ENCODE data around the gene FXN.

FXN gene

DNA sequence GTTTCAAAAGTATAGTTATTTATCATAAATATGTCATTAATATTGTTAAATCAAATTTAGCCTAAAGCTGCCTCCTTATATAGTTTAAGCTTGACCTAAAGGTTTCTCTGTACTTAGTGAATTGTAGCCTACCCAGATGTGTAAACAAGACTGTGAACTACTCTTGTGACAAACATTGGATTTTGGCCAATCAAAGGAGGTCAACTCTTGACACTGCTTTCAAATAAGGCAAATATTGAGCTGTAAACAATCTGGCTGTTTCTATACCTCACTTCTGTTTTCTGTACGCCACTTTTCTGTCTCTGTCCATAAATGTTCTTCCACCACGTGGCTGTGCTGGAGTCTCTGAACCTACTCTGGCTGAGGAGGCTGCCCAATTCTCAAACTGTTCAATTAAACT is 51.2 kb downstream of the FXN start:
- Histone ChIP-seq H3K4me3 (IDR thresholded peaks at IDR 0.05; ENCODE audit: insufficient read depth, low read depth, low read length) (no peak overlapping the region), H4K20me1 (ENCODE audit: insufficient read depth) (no peaks in the 10 kb centered on the region), H3K27ac (no peak overlapping the region), H3K4me2 (no peak overlapping the region), H3K79me2 (ENCODE audit: insufficient read depth, low read depth) (no peaks in the 10 kb centered on the region), H3K9ac (no peak overlapping the region), H3K4me1 (ENCODE audit: low read depth, poor library complexity, severe bottlenecking) (no peaks in the 10 kb centered on the region), H3K27me3 (ENCODE audit: insufficient read depth, low read depth) (no peaks in the 10 kb centered on the region), H3K36me3 (ENCODE audit: insufficient read depth) (no peaks in the 10 kb centered on the region), H2AFZ (ENCODE audit: low read depth) (no peak overlapping the region)
- TF ChIP-seq, protein P1, sequence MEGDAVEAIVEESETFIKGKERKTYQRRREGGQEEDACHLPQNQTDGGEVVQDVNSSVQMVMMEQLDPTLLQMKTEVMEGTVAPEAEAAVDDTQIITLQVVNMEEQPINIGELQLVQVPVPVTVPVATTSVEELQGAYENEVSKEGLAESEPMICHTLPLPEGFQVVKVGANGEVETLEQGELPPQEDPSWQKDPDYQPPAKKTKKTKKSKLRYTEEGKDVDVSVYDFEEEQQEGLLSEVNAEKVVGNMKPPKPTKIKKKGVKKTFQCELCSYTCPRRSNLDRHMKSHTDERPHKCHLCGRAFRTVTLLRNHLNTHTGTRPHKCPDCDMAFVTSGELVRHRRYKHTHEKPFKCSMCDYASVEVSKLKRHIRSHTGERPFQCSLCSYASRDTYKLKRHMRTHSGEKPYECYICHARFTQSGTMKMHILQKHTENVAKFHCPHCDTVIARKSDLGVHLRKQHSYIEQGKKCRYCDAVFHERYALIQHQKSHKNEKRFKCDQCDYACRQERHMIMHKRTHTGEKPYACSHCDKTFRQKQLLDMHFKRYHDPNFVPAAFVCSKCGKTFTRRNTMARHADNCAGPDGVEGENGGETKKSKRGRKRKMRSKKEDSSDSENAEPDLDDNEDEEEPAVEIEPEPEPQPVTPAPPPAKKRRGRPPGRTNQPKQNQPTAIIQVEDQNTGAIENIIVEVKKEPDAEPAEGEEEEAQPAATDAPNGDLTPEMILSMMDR (conservative IDR thresholded peaks at IDR 0.05; ENCODE audit: low read depth, low read length) = no peak

DNA sequence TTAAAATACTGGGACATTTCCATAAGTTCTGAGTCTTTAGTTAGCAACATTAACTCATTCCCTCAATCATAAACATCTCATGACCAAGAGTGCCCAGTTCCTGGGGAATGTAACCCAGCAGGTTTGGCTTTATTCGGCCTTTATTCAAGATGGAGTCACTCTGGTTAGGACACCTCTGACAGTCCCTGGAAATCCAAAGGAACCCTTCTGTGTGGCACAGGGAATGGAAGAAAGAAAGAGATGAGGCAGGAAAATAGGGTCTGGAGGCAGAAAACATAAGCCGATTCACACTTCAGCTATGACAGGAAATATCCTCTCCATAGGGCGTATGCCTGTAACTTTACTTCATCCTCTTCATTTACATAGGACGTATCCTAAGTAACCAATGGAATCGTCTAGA is 53.5 kb downstream of the FXN start:
- H4K20me1 ChIP-seq (ENCODE audit: insufficient read depth) = no peaks in the 10 kb centered on the region
- TF ChIP-seq, protein P1 (conservative IDR thresholded peaks at IDR 0.05; ENCODE audit: low read depth, low read length) = no peak
- no peaks in the 10 kb centered on the region for H3K36me3 ChIP-seq (ENCODE audit: insufficient read depth)
- H3K79me2 ChIP-seq (ENCODE audit: insufficient read depth, low read depth) = no peaks in the 10 kb centered on the region
- no peak overlapping the region for H3K27ac ChIP-seq
- no peaks in the 10 kb centered on the region for H3K27me3 ChIP-seq (ENCODE audit: insufficient read depth, low read depth)
- H3K4me1 ChIP-seq (ENCODE audit: low read depth, poor library complexity, severe bottlenecking) = no peaks in the 10 kb centered on the region
- no peak overlapping the region for H3K9ac ChIP-seq
- H3K4me2 ChIP-seq = no peak overlapping the region
- no peak overlapping the region for H2AFZ ChIP-seq (ENCODE audit: low read depth)
- no peak overlapping the region for H3K4me3 ChIP-seq (IDR thresholded peaks at IDR 0.05; ENCODE audit: insufficient read depth, low read depth, low read length)

DNA sequence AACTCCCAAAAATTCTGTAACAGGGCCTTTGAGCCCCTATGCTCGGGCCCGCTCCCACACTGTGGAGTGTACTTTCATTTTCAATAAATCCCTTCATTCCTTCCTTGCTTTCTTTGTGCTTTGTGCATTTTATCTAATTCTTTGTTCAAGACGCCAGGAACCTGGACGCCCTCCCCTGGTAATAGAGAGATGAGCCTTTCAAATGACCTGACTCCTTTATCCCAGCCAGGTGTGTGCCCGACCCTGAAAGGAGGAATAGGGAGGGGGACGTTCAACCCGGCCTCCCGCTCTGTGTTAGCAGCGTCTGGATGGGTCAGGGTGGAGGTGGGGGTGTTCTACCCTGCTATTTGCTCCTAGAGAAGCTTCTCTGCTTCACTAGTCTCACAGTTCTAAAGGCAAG is 53.9 kb downstream of the FXN start:
- Histone ChIP-seq H4K20me1 (ENCODE audit: insufficient read depth) (no peaks in the 10 kb centered on the region), H3K27me3 (ENCODE audit: insufficient read depth, low read depth) (no peaks in the 10 kb centered on the region), H3K9ac (no peak overlapping the region), H3K36me3 (ENCODE audit: insufficient read depth) (no peaks in the 10 kb centered on the region), H3K79me2 (ENCODE audit: insufficient read depth, low read depth) (no peaks in the 10 kb centered on the region), H2AFZ (ENCODE audit: low read depth) (no peak overlapping the region), H3K4me1 (ENCODE audit: low read depth, poor library complexity, severe bottlenecking) (no peaks in the 10 kb centered on the region), H3K4me2 (no peak overlapping the region), H3K27ac (no peak overlapping the region), H3K4me3 (IDR thresholded peaks at IDR 0.05; ENCODE audit: insufficient read depth, low read depth, low read length) (no peak overlapping the region)
- TF ChIP-seq, protein P1 (conservative IDR thresholded peaks at IDR 0.05; ENCODE audit: low read depth, low read length) = no peak

DNA sequence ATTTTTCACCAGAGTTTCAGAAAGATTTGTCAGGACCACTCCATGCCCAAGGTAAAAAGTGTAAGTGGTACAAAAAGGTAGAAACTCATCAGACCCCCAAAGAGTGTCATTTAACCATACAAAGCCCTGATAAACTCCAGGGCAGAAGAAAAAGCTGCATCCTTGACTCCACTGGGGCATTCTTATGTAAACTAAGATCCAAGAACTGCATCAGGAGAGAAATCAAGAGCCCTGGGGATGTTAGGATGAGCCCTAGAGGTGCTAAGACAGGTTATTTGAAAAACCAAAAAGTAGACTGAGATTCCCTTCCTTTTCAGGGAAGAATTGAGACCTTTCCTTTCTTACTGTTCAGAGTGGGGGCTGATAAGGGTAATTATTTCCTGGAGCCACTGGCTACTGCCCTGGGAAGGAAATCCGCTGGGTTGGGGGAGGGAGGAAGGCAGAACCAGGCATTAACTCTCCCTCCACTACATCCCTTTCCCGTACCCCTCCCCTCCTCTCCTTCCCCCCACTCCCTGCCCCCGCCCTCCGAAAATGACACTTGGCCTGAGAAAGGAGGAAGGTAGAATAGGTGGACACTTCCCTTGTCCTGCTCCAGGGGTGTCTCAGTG is 54.7 kb downstream of the FXN start:
- Histone ChIP-seq H3K27me3 (ENCODE audit: insufficient read depth, low read depth) (no peaks in the 10 kb centered on the region), H3K79me2 (ENCODE audit: insufficient read depth, low read depth) (no peaks in the 10 kb centered on the region), H4K20me1 (ENCODE audit: insufficient read depth) (no peaks in the 10 kb centered on the region), H2AFZ (ENCODE audit: low read depth) (no peak overlapping the region), H3K4me3 (IDR thresholded peaks at IDR 0.05; ENCODE audit: insufficient read depth, low read depth, low read length) (no peak overlapping the region), H3K9ac (no peak overlapping the region), H3K27ac (no peak overlapping the region), H3K4me2 (no peak overlapping the region), H3K4me1 (ENCODE audit: low read depth, poor library complexity, severe bottlenecking) (no peaks in the 10 kb centered on the region), H3K36me3 (ENCODE audit: insufficient read depth) (no peaks in the 10 kb centered on the region)
- TF ChIP-seq, protein P1 (conservative IDR thresholded peaks at IDR 0.05; ENCODE audit: low read depth, low read length) = no peak
